ENCODE measurements around the gene TIMP2.

The TIMP2 gene

DNA sequence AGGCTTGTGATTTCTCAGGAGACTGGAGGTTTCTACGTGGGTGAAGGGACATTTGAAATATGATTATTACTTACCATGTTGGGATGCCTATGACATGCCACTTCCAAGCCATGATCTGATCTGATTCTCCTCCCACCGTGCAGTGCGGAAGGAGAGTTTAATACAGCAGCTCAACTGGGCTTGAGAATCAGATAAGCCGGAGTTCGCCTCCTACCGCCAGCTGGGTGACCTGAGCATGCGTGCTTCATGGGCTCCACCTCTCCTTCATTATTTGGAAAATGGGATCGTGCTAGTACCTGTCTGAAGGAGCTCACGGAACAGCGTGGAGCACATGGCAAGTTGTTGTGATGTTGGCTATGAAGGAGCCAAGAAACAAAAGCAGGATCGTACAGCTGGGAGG lies 12.4 kb upstream of the TIMP2 start:
- Histone ChIP-seq H3K36me3 (ENCODE audit: insufficient read depth, insufficient read length, low read length) (no peaks in the 10 kb centered on the region), H3K27me3 (ENCODE audit: insufficient read depth, insufficient read length) (no peaks in the 10 kb centered on the region), H3K9me3 (ENCODE audit: insufficient read depth, low read length) (no peaks in the 10 kb centered on the region), H3K4me1 (ENCODE audit: insufficient read depth, insufficient read length) (peaks cover 21% of the 10 kb centered on the region), H3K9ac (ENCODE audit: insufficient read length, low read depth) (no peak overlapping the region), H3K4me3 (ENCODE audit: insufficient read length, low read depth) (no peak overlapping the region)
- TF ChIP-seq YY1 (IDR thresholded peaks at IDR 0.05; ENCODE audit: insufficient read depth, insufficient read length) (no peak), SUZ12 (IDR thresholded peaks at IDR 0.05; ENCODE audit: extremely low read depth, insufficient read depth, insufficient read length) (no peak), ZNF274 (IDR thresholded peaks at IDR 0.05; ENCODE audit: low read depth, low read length) (no peak)
- no peak for DNase-seq (ENCODE audit: low read depth, low spot score)

DNA sequence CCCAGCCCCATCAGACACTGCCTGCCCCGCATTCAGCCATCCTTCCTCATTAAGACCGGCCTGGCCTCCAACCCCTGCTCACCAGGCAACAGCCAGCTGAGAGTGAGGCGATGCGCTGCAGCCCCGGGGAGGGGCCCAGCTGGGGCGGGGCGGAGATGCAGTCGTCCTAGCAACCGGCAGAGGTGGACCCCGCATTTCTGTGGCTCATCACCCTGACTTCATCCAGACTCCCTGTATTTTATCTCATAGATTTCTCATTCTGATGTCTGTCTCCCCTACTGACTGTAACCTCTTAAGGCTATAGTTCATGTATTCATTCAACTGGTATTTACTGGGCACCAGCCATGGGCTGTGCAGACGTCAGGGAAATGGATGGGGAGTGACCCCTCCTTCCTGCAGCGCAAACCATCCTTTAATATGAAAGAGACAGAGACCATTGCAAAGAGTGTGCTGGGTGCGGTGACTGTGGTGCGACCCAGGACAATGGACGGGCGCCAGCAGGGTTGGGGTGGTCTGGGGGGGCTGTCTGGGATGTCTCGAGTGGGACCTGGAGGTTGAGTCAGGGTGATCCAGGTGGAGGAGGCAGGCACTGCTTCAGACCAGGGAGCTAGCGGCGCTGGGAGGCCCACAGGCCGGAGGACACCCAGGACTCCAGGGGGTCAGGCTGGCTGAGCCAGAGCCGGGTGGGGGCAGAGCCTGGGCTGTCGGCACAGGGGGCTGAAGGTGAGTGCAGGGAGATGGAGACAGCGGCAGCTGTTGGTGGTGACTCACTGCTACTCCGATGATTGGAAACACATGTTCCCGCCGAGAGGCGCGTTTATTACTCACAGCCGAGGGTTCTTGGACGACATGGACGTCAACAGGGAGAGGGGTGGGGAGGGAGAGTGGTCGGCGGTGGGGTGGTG lies 10.5 kb upstream of the TIMP2 start:
- TF ChIP-seq ZNF274 (IDR thresholded peaks at IDR 0.05; ENCODE audit: low read depth, low read length): no peak
- no peak for TF ChIP-seq YY1 (IDR thresholded peaks at IDR 0.05; ENCODE audit: insufficient read depth, insufficient read length)
- no peak for TF ChIP-seq SUZ12 (IDR thresholded peaks at IDR 0.05; ENCODE audit: extremely low read depth, insufficient read depth, insufficient read length)
- Histone ChIP-seq H3K27me3 (ENCODE audit: insufficient read depth, insufficient read length) (no peaks in the 10 kb centered on the region), H3K36me3 (ENCODE audit: insufficient read depth, insufficient read length, low read length) (no peaks in the 10 kb centered on the region), H3K4me1 (ENCODE audit: insufficient read depth, insufficient read length) (peaks cover 21% of the 10 kb centered on the region), H3K9ac (ENCODE audit: insufficient read length, low read depth) (no peak overlapping the region), H3K4me3 (ENCODE audit: insufficient read length, low read depth) (no peak overlapping the region), H3K9me3 (ENCODE audit: insufficient read depth, low read length) (no peaks in the 10 kb centered on the region)
- no peak for DNase-seq (ENCODE audit: low read depth, low spot score)

DNA sequence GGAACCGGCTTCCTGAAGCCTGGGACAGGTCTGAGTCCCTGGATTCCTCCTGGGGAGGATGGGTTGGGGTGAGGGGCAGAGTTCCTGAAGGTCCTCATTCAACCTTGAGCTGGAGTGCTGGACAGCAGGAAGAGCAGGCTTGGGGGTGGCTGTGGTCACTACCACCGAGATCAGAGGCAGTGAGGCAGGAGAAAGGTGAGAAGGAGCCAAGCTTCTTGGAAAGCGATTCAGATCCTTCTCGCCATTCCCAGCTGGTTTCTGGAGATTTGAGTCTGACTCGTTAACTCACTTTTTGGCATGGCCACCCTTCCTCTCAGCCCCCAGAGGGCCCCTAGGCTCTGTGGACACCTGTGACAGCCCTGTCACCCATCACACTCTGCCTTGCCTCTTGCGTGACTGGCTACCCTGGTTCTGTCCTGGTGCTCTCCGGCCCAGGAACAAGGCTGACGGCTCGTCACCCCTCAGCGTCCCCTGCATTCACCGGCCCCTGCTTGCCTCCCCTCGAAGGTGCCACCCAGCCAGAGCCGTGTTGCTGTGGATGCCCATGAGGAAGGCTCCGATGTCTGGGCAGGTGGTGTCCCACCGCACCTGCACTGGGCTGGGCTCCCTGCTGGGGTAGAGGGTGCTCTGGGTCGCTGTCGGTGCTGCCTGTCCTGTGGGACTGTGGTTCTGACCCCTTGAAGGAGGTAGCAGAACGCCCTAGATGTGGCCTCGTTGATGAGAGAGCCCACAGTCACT lies 9.7 kb upstream of the TIMP2 start:
- peaks cover 20% of the 10 kb centered on the region for H3K4me1 ChIP-seq (ENCODE audit: insufficient read depth, insufficient read length)
- H3K9ac ChIP-seq (ENCODE audit: insufficient read length, low read depth): no peak overlapping the region
- no peaks in the 10 kb centered on the region for H3K36me3 ChIP-seq (ENCODE audit: insufficient read depth, insufficient read length, low read length)
- no peak overlapping the region for H3K4me3 ChIP-seq (ENCODE audit: insufficient read length, low read depth)
- TF ChIP-seq YY1 (IDR thresholded peaks at IDR 0.05; ENCODE audit: insufficient read depth, insufficient read length) (no peak), ZNF274 (IDR thresholded peaks at IDR 0.05; ENCODE audit: low read depth, low read length) (no peak), SUZ12 (IDR thresholded peaks at IDR 0.05; ENCODE audit: extremely low read depth, insufficient read depth, insufficient read length) (no peak)
- no peaks in the 10 kb centered on the region for H3K27me3 ChIP-seq (ENCODE audit: insufficient read depth, insufficient read length)
- no peak for DNase-seq (ENCODE audit: low read depth, low spot score)
- no peaks in the 10 kb centered on the region for H3K9me3 ChIP-seq (ENCODE audit: insufficient read depth, low read length)

DNA sequence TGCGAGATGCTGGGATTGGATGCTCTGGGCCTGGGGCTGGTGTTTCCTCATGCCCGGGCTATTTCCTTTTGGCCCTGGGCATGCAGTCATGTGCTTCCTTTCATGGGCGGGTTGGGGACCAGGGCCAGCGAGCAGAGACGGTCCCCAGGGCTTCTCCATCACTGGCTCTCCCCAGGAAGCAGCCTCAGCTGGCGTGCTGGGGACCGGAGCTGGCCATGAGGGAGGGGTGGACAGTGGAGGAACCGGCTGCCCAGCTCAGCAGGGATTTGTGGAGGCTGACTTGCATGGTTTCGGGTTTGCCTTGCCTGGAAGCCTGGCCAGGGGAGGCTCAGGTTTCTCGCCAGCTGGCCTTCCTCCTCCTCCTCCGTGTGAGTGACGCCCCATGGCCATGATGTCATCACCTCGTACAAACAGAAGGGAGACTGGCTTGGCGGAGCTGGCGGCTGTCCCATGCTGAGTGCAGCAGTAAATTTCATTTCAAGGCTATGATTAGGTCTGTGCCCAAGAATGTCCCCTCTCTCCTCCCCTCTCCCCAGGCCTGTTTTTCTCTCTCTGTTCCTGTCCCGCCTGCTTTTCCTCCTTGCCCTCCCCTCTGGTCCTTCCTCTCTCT lies 8.9 kb upstream of the TIMP2 start:
- no peak for DNase-seq (ENCODE audit: low read depth, low spot score)
- no peak overlapping the region for H3K4me3 ChIP-seq (ENCODE audit: insufficient read length, low read depth)
- no peak for TF ChIP-seq ZNF274 (IDR thresholded peaks at IDR 0.05; ENCODE audit: low read depth, low read length)
- no peak for TF ChIP-seq YY1 (IDR thresholded peaks at IDR 0.05; ENCODE audit: insufficient read depth, insufficient read length)
- no peak for TF ChIP-seq SUZ12 (IDR thresholded peaks at IDR 0.05; ENCODE audit: extremely low read depth, insufficient read depth, insufficient read length)

DNA sequence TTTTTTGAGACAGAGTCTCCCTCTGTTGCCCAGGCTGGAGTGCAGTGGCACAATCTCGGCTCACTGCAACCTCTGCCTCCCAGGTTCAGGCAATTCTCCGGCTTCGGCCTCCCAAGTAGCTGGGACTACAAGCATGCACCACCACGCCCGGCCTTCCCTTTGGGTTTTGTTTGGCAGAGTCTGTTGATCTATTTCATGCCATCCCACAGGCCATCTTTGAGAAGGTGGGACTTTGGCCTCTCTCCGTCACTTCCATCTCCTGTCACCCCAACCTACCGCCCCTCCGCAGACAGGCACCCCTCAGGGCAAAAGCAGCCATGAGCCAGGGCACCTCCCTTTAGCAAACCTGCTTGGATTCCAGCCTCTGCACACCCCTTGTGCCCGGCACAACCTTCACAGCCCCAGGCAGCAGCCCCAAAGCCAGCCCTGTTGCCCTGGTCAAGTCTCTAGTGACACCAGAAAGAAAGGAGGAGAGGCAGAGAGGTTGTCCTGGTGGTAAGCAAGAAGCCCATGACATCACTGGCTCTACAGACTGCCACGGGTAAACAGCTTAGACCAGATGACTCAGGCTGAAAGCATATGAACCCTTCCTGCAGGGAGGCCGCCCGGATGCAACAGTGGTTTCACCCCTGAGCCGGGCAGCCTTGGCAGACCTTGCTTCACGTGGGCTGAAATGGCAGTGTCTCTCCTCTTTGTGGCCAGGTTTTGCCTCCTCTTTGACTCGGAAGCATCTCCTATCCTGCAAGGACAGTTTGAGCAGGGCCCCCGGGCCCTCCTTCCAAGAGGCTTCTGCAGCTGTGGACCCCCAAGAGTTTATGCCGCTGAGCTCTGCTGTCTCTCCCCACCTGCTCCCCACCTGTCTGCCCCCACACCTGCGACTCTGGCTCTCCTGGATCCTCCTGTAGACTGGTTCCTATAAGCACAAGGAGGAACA lies 8.1 kb upstream of the TIMP2 start:
- peaks cover 16% of the 10 kb centered on the region for H3K4me1 ChIP-seq (ENCODE audit: insufficient read depth, insufficient read length)
- no peak for DNase-seq (ENCODE audit: low read depth, low spot score)
- no peaks in the 10 kb centered on the region for H3K27me3 ChIP-seq (ENCODE audit: insufficient read depth, insufficient read length)
- H3K4me3 ChIP-seq (ENCODE audit: insufficient read length, low read depth): no peak overlapping the region
- TF ChIP-seq ZNF274 (IDR thresholded peaks at IDR 0.05; ENCODE audit: low read depth, low read length) (no peak), YY1 (IDR thresholded peaks at IDR 0.05; ENCODE audit: insufficient read depth, insufficient read length) (no peak), SUZ12 (IDR thresholded peaks at IDR 0.05; ENCODE audit: extremely low read depth, insufficient read depth, insufficient read length) (no peak)
- no peaks in the 10 kb centered on the region for H3K36me3 ChIP-seq (ENCODE audit: insufficient read depth, insufficient read length, low read length)
- no peak overlapping the region for H3K9ac ChIP-seq (ENCODE audit: insufficient read length, low read depth)
- H3K9me3 ChIP-seq (ENCODE audit: insufficient read depth, low read length): no peaks in the 10 kb centered on the region

More for the DNA sequence above, 8.9 kb upstream of the TIMP2 start:
- Histone ChIP-seq H3K27me3 (ENCODE audit: insufficient read depth, insufficient read length) (no peaks in the 10 kb centered on the region), H3K9me3 (ENCODE audit: insufficient read depth, low read length) (no peaks in the 10 kb centered on the region), H3K36me3 (ENCODE audit: insufficient read depth, insufficient read length, low read length) (no peaks in the 10 kb centered on the region), H3K9ac (ENCODE audit: insufficient read length, low read depth) (no peak overlapping the region), H3K4me1 (ENCODE audit: insufficient read depth, insufficient read length) (peaks cover 13% of the 10 kb centered on the region)

DNA sequence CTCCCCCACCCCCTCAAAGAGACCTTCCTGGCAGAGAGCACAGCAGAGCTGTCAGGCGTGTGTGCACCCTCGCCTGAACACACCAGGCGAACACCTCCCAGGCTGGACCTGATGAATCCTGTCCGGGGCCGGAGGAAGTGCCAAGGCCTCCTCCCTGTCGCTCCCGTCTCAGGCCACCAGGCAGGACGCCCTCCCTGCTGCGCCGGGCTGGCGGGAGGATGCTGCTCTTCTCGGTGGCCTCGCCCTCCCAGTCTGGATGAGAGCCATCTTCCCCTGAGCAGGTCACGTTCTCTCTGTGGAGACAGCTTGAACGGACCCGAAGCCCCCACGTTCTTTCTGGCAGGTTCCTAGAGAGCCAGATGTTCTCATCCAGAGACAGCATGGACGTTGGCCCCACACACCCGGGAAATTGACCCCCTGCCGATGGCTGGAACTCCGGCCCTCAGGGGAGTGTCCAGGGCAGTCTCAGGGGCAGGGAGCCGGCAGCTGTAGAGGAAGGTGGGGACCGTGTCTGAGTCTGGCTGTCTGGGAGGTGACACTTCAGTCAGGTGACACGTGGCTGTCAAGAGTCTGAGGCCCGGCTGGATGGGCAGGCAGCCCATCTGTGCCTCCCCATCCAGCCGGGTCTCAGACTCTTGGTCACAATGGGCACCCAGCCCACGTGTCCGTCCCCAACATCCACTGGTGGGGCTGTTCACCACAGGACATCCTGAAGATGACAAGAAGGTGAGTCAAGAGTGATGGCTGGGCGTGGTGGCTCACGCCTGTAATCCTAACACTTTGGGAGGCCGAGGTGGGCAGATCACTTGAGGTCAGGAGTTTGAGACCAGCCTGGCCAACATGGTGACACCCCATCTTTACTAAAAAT lies 5.0 kb upstream of the TIMP2 start:
- Histone ChIP-seq H3K4me3 (ENCODE audit: insufficient read length, low read depth) (no peak overlapping the region), H3K27me3 (ENCODE audit: insufficient read depth, insufficient read length) (no peaks in the 10 kb centered on the region), H3K9ac (ENCODE audit: insufficient read length, low read depth) (peak overlapping the region; percentile 17), H3K4me1 (ENCODE audit: insufficient read depth, insufficient read length) (peaks cover 22% of the 10 kb centered on the region), H3K36me3 (ENCODE audit: insufficient read depth, insufficient read length, low read length) (no peaks in the 10 kb centered on the region), H3K9me3 (ENCODE audit: insufficient read depth, low read length) (no peaks in the 10 kb centered on the region)
- DNase-seq (ENCODE audit: low read depth, low spot score): no peak
- no peak for TF ChIP-seq SUZ12 (IDR thresholded peaks at IDR 0.05; ENCODE audit: extremely low read depth, insufficient read depth, insufficient read length)
- TF ChIP-seq ZNF274 (IDR thresholded peaks at IDR 0.05; ENCODE audit: low read depth, low read length): no peak
- no peak for TF ChIP-seq YY1 (IDR thresholded peaks at IDR 0.05; ENCODE audit: insufficient read depth, insufficient read length)

Data from NT2/D1 (cell line).